Measurements from ENCODE around the gene TNFRSF4. TPM values are rescaled to one million over a fixed set of nuclear protein-coding genes. Genes with fewer than 3 reads are reported as not detected.
A peak's percentile ranks its signal among the peaks of the same experiment; 100 is the strongest.

Gene TNFRSF4
- total RNA-seq, 3 donors from 2014 or later = 0.64 to 2.3 (median 1.6) TPM

GRCh38 chr1:1235016-1235744 lies 21.2 kb upstream of the TNFRSF4 start:
- H3K27me3 ChIP-seq = peaks cover 7 to 17% of the 10 kb centered on the region in 2 donors
- no peak overlapping the region for H3K27ac ChIP-seq
- no peaks in the 10 kb centered on the region for H3K9me3 ChIP-seq
- H3K4me1 ChIP-seq = peaks cover 11 to 22% of the 10 kb centered on the region in 2 donors
- TF ChIP-seq POLR2A (IDR thresholded peaks at IDR 0.05) (no peak), POLR2AphosphoS5 (IDR thresholded peaks at IDR 0.05) (no peak), CTCF (IDR thresholded peaks at IDR 0.05) (no peak)
- H3K36me3 ChIP-seq = no peaks in the 10 kb centered on the region
- H3K4me3 ChIP-seq = no peak overlapping the region
- intact Hi-C loops (cut with DNase I; ENCODE audit: low total_unique reads) = loop anchor here (10.0 kb wide), 1 partner anchor 110 kb away; no protein-coding TSS in a partner anchor
- DNase-seq (ENCODE audit: low spot score in 2 of 2) = no peak

GRCh38 chr1:1234180-1234808 lies 20.3 kb upstream of the TNFRSF4 start:
- no peak overlapping the region for H3K4me3 ChIP-seq
- H3K27me3 ChIP-seq = peaks cover 4 to 8% of the 10 kb centered on the region in 2 donors
- H3K9me3 ChIP-seq = no peaks in the 10 kb centered on the region
- H3K36me3 ChIP-seq = no peaks in the 10 kb centered on the region
- intact Hi-C loops (cut with DNase I; ENCODE audit: low total_unique reads) = loop anchor here (10.0 kb wide), 1 partner anchor 109 kb away; no protein-coding TSS in a partner anchor
- H3K27ac ChIP-seq = no peak overlapping the region
- DNase-seq (ENCODE audit: low spot score in 2 of 2) = no peak
- TF ChIP-seq POLR2A (IDR thresholded peaks at IDR 0.05) = no peak
- peaks cover 11 to 26% of the 10 kb centered on the region in 2 donors for H3K4me1 ChIP-seq

GRCh38 chr1:1233567-1233892 lies 19.6 kb upstream of the TNFRSF4 start:
- peaks cover 11 to 26% of the 10 kb centered on the region in 2 donors for H3K4me1 ChIP-seq
- no peak overlapping the region for H3K4me3 ChIP-seq
- intact Hi-C loops (cut with DNase I; ENCODE audit: low total_unique reads) = loop anchor here (10.0 kb wide), 1 partner anchor 109 kb away; no protein-coding TSS in a partner anchor
- peaks cover 2% of the 10 kb centered on the region for H3K36me3 ChIP-seq
- peaks cover 0 to 3% of the 10 kb centered on the region in 2 donors for H3K27me3 ChIP-seq
- no peaks in the 10 kb centered on the region for H3K9me3 ChIP-seq
- DNase-seq (ENCODE audit: low spot score in 2 of 2) = no peak
- TF ChIP-seq POLR2AphosphoS5 (IDR thresholded peaks at IDR 0.05) (no peak), POLR2A (IDR thresholded peaks at IDR 0.05) (no peak), CTCF (IDR thresholded peaks at IDR 0.05) (no peak)
- H3K27ac ChIP-seq = no peak overlapping the region

- Histone ChIP-seq H3K27me3 (no peaks in the 10 kb centered on the region), H3K27ac (peak overlapping the region in 1 of 2 donors; percentile 80), H3K36me3 (peaks cover 7% of the 10 kb centered on the region), H3K4me1 (peaks cover 11 to 26% of the 10 kb centered on the region in 2 donors), H3K4me3 (peak overlapping the region; percentile 28 to 98 (median 88)), H3K9me3 (no peaks in the 10 kb centered on the region)
- no peak for TF ChIP-seq POLR2A (IDR thresholded peaks at IDR 0.05)
- TF ChIP-seq POLR2AphosphoS5 (IDR thresholded peaks at IDR 0.05) = no peak
- TF ChIP-seq CTCF (IDR thresholded peaks at IDR 0.05) = no peak
- intact Hi-C loops (cut with DNase I; ENCODE audit: low total_unique reads) = loop anchor here (10.0 kb wide), 1 partner anchor 108 kb away; no protein-coding TSS in a partner anchor
- no peak for DNase-seq (ENCODE audit: low spot score in 2 of 2)
These were observed 19.0 kb upstream of the TNFRSF4 start for GRCh38 chr1:1232796-1233566.

- Histone ChIP-seq H3K4me1 (peaks cover 11 to 20% of the 10 kb centered on the region in 2 donors), H3K4me3 (peak within 1 kb of the TSS; percentile 88 to 99 (median 98)), H3K27me3 (no peaks in the 10 kb centered on the region), H3K9me3 (no peaks in the 10 kb centered on the region), H3K27ac (peak within 1 kb of the TSS; percentile 89 to 91), H3K36me3 (peaks cover 10% of the 10 kb centered on the region)
- no peak for DNase-seq (ENCODE audit: low spot score in 2 of 2)
- TF ChIP-seq POLR2A (IDR thresholded peaks at IDR 0.05) = no peak
- no peak for TF ChIP-seq CTCF (IDR thresholded peaks at IDR 0.05)
- TF ChIP-seq POLR2AphosphoS5 (IDR thresholded peaks at IDR 0.05) = no peak
- intact Hi-C loops (cut with DNase I; ENCODE audit: low total_unique reads) = loop anchor here (10.0 kb wide), 1 partner anchor 108 kb away; no protein-coding TSS in a partner anchor
These were observed 18.3 kb upstream of the TNFRSF4 start, which contains the start of gene B3GALT6 for GRCh38 chr1:1232208-1232795. B3GALT6 (plus strand) TSS chr1:1232237; CDS start chr1:1232279, 42 bp downstream.
